Right cardiac atrium (tissue), 5 donors: ENCODE results near the gene PTPRU. TPM values are rescaled to one million over a fixed set of nuclear protein-coding genes. Genes with fewer than 3 reads are reported as not detected.

Experiments used
- ATAC-seq, 2 donors: fragments of 200-7000 bp; cut with Tn5 transposase; one replicate each; pipeline versions ENCODE4 v1.8.0 to v1.9.1; 2020; ENCODE audit warnings: moderate library complexity in 2 of 2, mild to moderate bottlenecking in 1 of 2
- DNase-seq, 3 donors: peaks; one replicate each; pipeline ENCODE4 v3.0.0-alpha.2; 2020
- H3K27ac ChIP-seq: one replicate; pipeline ENCODE4 v1.5.1; 2013; ENCODE audit warnings: mild to moderate bottlenecking, low read length, control low read depth, moderate library complexity
- H3K27me3 ChIP-seq: one replicate; pipeline ENCODE4 v1.6.1; 2013; ENCODE audit not compliant: control insufficient read depth, insufficient read depth
- H3K4me1 ChIP-seq: one replicate; pipeline ENCODE4 v1.6.1; 2013; ENCODE audit warnings: low read length; ENCODE audit not compliant: control insufficient read depth, insufficient read depth
- H3K4me3 ChIP-seq: one replicate; pipeline ENCODE4 v1.5.1; 2013; ENCODE audit warnings: low read length, control low read depth
- H3K9me3 ChIP-seq: one replicate; pipeline ENCODE4 v1.6.1; 2013; ENCODE audit warnings: low read length; ENCODE audit not compliant: control insufficient read depth
- WGBS: extraction: QIAGEN DNeasy Blood & Tissue Kit; methylation state at CpG from one replicate; pipeline ENCODE4 v1.1.7; 2013; 5-methylcytosine and 5-hydroxymethylcytosine counted together
- intact Hi-C, 4 donors: fragments of 100-400 bp; cut with DNase I; formaldehyde crosslinking; loops; one replicate each; pipeline versions ENCODE4 v1.11.0 to v1.14.0; 2022 to 2023
- polyA plus RNA-seq: library from polyadenylated mRNA; stranded (reverse); fragments of 200-250 nt; gene quantifications from one replicate; pipeline ENCODE4 v1.2.3, GENCODE V29; 2013
- total RNA-seq, 4 donors: library from RNA; stranded (reverse); fragmentation: NEBNext Ultra II Directional; extraction: Animal tissue kit (Norgen Biotek cat#: 25700); gene quantifications; one replicate each; pipeline ENCODE4 v1.2.1, GENCODE V29; 2021
- donor health status: healthy with polysubstance abuse.
- donor health status: DM: no; HTN: yes; CAD: no.
- donor health status: DM: no; HTN: no; CAD: no.
- donor health status: DM: no; HTN: yes; CAD: no; lungs with severe emphysema.
- donor health status: DM: yes; HTN: yes; CAD: no.

PTPRU gene
- total and polyA plus RNA-seq, 5 donors: 13.7 to 29.9 (median 23.2) TPM

DNA sequence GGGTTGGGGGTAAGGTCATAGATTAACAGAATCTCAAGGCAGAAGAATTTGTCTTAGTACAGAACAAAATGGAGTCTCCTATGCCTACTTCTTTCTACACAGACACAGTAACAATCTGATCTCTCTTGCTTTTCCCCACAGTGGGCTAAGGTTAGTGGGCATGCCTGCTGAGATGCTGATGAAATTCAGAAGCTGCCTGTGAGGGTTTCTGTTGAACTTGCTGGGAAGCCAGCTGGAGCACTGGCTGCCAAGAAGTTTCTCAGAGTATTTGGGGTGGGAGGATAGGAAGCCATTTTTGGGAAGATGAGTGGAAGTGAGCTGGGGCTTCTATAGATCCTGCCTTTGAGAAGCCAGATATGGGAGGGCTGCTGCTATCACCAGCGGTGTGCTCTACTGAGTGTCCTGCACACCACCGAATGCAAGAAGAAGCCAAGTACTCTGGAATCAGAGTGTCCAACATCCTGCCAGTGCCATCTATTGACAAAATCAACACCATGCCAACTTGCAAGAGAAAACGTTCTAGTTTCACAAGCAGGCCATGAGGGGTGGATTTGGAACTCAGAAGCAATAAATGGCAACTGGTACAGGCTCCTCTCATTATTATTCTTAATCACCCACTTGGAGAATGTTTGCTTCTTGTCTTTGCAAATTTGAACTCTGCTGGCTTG, 102.7 kb downstream of the PTPRU start:
- 40% methylated on average over 3 of the region's 3 CpGs for WGBS
- DNase-seq: no peak
- no peaks in the 10 kb centered on the region for H3K27me3 ChIP-seq
- H3K9me3 ChIP-seq: no peaks in the 10 kb centered on the region
- no peak overlapping the region for H3K27ac ChIP-seq
- no peak overlapping the region for H3K4me3 ChIP-seq
- ATAC-seq: no peak
- intact Hi-C loops: loop anchor here in 1 of 4 donors (10.0 kb wide), 1 partner anchor 84 kb away; no protein-coding TSS in a partner anchor
- H3K4me1 ChIP-seq: no peaks in the 10 kb centered on the region

DNA sequence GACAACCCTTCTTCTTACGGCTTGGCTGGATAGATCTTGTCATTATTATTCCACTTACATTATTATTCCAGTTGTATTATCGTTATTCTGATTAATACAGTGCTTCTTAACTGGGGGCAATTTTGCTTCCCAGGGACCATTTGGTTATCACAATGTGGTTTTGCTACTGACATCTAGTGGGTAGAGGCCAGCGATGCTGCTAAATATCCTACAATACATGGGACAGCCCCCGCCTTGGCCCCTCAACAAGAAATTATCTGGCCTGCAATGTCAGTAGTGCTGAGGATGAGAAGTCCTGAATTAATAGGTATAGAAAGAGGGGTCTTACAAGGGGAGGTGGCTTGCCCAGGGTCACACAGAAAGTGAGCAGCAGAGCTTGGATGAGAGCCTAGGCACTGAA, 105.6 kb downstream of the PTPRU start:
- Histone ChIP-seq H3K4me1 (no peaks in the 10 kb centered on the region), H3K4me3 (no peak overlapping the region), H3K9me3 (no peaks in the 10 kb centered on the region), H3K27ac (no peak overlapping the region), H3K27me3 (no peaks in the 10 kb centered on the region)
- no peak for DNase-seq
- ATAC-seq: no peak
- 46% methylated on average over 4 of the region's 4 CpGs for WGBS
- intact Hi-C loops: loop anchor here in 1 of 4 donors (10.0 kb wide), 1 partner anchor 97 kb away; no protein-coding TSS in a partner anchor

DNA sequence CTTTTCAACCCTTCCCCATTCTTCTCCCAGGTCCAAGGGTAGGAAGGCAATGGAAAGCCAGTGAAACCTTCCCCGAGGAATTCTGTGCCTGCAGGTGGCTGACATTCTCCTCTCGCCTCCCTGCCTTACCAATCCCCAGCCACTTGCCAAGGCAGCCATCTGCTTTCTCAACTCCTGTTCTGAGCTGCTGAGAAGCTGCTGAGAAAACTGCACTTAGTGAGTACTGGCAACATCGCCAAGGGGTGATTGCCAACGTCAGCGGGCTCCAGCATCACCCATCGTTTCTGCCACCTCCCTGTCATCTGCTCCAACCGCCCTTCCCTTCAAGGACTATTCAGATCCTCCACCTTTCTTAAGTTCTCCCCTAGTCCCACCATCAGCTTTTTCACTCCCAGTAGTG, 106.0 kb downstream of the PTPRU start:
- Histone ChIP-seq H3K27ac (no peak overlapping the region), H3K4me3 (no peak overlapping the region), H3K9me3 (no peaks in the 10 kb centered on the region), H3K4me1 (no peaks in the 10 kb centered on the region), H3K27me3 (no peaks in the 10 kb centered on the region)
- WGBS: 67% methylated on average over 7 of the region's 7 CpGs
- intact Hi-C loops: loop anchor here in 1 of 4 donors (10.0 kb wide), 1 partner anchor 98 kb away; no protein-coding TSS in a partner anchor
- ATAC-seq: no peak
- no peak for DNase-seq

DNA sequence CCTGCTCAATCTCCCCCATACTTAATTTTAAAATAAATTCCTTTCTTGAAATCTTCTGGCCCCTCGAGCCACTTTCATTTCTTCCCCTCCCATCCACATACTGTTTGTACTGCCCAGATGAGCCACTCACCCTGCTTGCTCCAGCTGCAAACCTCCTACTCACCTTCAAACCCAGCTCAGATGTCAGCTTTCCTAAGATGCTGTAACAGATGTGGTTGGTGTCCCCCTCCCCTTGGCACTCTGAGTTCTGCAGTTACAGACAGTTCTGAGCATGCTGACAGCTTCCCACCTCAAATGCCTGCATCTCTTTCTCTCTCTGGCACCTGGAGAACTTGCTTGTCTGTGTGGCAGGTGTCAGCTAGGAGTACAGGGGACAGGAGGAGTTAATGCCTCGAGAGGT, 106.7 kb downstream of the PTPRU start:
- H3K9me3 ChIP-seq: no peaks in the 10 kb centered on the region
- WGBS: 61% methylated on average over 2 of the region's 2 CpGs
- DNase-seq (no peak), ATAC-seq (no peak)
- H3K4me3 ChIP-seq: no peak overlapping the region
- intact Hi-C loops: loop anchor here in 1 of 4 donors (10.0 kb wide), 1 partner anchor 98 kb away; no protein-coding TSS in a partner anchor
- H3K4me1 ChIP-seq: no peaks in the 10 kb centered on the region
- H3K27ac ChIP-seq: no peak overlapping the region
- H3K27me3 ChIP-seq: no peaks in the 10 kb centered on the region

DNA sequence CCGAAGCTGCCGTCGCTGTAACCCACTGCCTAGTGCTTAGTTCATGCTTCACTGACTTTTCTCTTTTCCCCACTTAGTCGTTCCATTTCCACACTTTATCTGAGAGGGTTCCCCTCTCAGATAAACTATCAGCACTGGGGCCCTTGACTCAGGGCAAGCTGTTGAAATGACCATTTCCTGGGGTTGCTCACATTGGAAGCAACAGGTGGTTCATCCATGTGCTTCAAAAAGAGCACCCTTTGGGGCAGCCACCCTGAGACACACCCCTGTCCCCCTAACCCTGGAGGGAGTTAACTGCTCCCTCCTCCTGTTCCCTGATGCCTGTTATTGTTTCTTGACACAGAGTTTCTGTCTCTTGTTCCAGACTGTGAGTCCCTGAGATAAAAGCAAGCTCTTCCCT, 107.2 kb downstream of the PTPRU start:
- no peaks in the 10 kb centered on the region for H3K9me3 ChIP-seq
- no peak for DNase-seq
- intact Hi-C loops: loop anchor here in 1 of 4 donors (10.0 kb wide), 1 partner anchor 99 kb away; no protein-coding TSS in a partner anchor
- H3K4me1 ChIP-seq: no peaks in the 10 kb centered on the region
- H3K27ac ChIP-seq: no peak overlapping the region
- no peaks in the 10 kb centered on the region for H3K27me3 ChIP-seq
- no peak overlapping the region for H3K4me3 ChIP-seq
- WGBS: 60% methylated on average over 4 of the region's 4 CpGs
- no peak for ATAC-seq

DNA sequence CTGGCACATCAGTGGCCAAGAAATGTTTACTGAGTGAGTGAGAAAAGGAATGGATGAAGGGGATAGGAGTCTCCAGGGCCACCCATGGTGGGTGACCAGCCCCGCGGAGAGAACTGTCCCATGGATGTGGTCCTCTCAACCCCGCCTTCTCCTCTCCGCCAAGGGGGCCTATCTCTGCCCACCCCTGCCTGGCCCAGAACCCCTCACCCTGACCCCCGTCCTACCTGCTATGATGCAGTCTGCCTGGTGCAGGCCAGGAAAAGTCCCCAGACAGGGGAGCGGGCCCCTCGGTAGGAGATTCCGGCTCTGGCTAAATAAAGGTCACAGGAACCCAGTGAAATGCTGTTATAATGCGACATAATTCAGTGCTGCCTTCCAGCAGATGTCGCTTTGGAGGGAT, 107.6 kb downstream of the PTPRU start:
- Histone ChIP-seq H3K4me3 (no peak overlapping the region), H3K9me3 (no peaks in the 10 kb centered on the region), H3K4me1 (no peaks in the 10 kb centered on the region), H3K27ac (no peak overlapping the region), H3K27me3 (no peaks in the 10 kb centered on the region)
- DNase-seq: no peak
- intact Hi-C loops: loop anchor here in 1 of 4 donors (10.0 kb wide), 1 partner anchor 99 kb away; no protein-coding TSS in a partner anchor
- ATAC-seq: no peak
- WGBS: 55% methylated on average over 10 of the region's 10 CpGs

DNA sequence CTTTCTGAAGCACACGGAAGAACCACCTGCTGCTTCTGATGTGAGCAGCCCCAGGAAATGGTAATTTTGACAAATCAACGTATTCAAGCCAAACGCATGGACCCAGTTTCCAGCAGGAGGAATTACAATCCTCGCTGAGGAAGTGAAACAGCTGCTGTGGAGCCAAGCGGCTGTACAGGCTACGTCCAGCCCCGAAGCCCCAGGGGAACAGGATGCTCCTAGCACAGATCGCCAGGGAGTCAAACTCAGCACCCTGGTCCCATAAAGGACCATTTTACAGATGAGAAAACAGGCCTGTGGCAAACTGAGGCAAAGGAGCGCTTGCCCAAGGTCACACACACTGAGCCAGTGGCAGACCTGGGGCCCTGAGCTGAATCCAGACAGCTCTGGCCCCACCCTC, 108.0 kb downstream of the PTPRU start:
- ATAC-seq: no peak
- 38% methylated on average over 9 of the region's 9 CpGs for WGBS
- intact Hi-C loops: loop anchor here in 1 of 4 donors (10.0 kb wide), 1 partner anchor 100 kb away; no protein-coding TSS in a partner anchor

DNA sequence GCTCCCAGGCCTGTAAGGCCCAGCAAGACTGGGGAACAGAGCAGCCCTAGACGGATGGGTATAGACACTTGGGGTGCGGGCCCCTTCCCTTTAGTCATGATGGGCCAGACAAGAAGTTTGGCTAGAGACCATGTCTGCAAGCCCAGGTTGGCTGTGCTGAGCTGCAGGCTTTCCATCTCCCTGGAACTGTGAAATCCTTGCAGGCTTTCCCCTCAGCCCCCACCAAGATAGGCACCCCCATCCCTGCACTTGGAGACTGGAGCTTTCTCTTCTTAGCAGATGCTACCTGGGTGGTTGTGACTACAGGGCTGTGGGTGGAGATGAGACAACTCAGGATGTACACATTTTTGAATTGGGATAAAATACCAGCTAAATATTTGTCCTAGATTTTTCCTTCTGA, 110.3 kb downstream of the PTPRU start:
- Histone ChIP-seq H3K27ac (no peak overlapping the region), H3K4me1 (no peaks in the 10 kb centered on the region), H3K9me3 (no peaks in the 10 kb centered on the region), H3K27me3 (no peaks in the 10 kb centered on the region), H3K4me3 (no peak overlapping the region)
- DNase-seq (no peak), ATAC-seq (no peak)
- WGBS: 82% methylated on average over 2 of the region's 2 CpGs
- intact Hi-C loops: loop anchor here in 1 of 4 donors (10.0 kb wide), 1 partner anchor 102 kb away; no protein-coding TSS in a partner anchor

More for the DNA sequence above, 108.0 kb downstream of the PTPRU start:
- Histone ChIP-seq H3K4me1 (no peaks in the 10 kb centered on the region), H3K9me3 (no peaks in the 10 kb centered on the region), H3K27ac (no peak overlapping the region), H3K4me3 (no peak overlapping the region), H3K27me3 (no peaks in the 10 kb centered on the region)
- DNase-seq: no peak

DNA sequence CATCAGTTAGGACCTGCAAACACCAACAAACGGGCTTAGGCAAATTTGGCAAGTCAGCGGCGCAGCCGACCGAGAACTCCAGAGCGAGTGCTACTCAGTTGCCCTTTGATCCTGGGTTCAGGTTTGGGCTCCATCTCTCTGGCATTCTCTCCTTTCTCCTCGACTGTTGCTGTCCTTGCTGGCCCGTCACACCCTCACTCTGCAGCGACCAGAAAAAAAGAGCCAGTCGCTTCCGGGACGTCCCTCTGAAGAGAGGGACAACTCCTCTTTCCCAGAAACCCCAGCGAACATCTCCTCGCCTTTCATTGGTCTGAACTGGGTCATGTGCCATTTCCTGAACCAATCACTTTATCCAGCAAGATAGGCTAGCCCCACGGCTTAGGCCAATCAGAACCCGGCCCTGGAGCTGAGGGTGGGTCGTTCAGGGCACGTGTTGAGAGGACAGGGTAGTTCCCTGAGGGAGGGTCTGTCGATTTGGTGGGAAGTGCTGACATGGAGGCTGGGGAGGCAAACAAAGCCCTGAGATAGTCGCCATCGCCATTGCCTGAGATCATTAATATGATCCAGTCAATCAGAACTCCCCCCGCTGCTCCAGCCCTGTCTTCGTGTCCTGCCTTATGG, 113.7 kb downstream of the PTPRU start:
- no peak overlapping the region for H3K4me3 ChIP-seq
- ATAC-seq (no peak), DNase-seq (no peak)
- H3K4me1 ChIP-seq: no peaks in the 10 kb centered on the region
- no peaks in the 10 kb centered on the region for H3K9me3 ChIP-seq
- H3K27ac ChIP-seq: no peak overlapping the region
- no peaks in the 10 kb centered on the region for H3K27me3 ChIP-seq
- 77% methylated on average over 23 of the region's 23 CpGs for WGBS
- intact Hi-C loops: loop anchor here in 1 of 4 donors (10.0 kb wide), 1 partner anchor 105 kb away; no protein-coding TSS in a partner anchor

DNA sequence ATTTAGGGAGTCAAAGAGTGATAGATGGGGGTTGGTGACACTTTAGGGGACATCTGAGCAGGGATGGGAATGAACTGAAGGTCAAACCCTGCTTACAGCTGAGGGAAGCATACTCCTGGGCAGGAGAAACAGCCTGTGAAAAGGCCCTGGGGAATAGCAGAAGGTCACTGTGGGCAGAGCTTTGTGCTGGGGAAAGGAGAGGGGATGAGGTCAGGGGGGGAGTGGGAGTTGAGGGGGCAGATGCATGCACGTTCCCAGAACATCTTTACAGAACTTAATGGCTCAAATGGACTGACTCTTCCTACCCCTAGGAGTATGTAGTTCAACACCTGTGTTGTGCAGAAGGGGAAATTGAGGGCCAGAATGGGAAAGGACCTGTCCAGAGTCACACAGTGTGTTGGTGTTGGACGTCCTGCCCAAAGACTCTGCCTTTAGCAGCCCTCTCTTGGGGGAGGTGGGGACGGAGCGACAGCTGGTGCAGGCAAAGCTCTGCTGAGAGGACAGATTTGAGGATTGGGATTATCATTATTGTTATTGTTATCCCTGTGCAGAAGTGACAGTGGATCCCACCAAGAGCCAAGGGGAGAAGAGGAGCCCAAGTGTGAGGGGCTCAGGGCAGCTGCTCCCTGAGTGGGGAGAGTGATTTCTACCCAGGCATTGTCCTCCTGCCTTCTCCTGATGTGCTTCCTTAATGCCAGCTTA, 116.5 kb downstream of the PTPRU start:
- intact Hi-C loops: no loop called here
- H3K9me3 ChIP-seq: no peaks in the 10 kb centered on the region
- H3K4me3 ChIP-seq: no peak overlapping the region
- DNase-seq (no peak), ATAC-seq (no peak)
- no peaks in the 10 kb centered on the region for H3K27me3 ChIP-seq
- no peak overlapping the region for H3K27ac ChIP-seq
- 77% methylated on average over 4 of the region's 4 CpGs for WGBS
- no peaks in the 10 kb centered on the region for H3K4me1 ChIP-seq
